SW480 (cell line): ENCODE measurements around the gene CKAP4.

Experiments used
- DNase-seq: peaks from one replicate; pipeline ENCODE4 v3.0.0-alpha.2; 2016; ENCODE audit warnings: low spot score

CKAP4 gene

DNA sequence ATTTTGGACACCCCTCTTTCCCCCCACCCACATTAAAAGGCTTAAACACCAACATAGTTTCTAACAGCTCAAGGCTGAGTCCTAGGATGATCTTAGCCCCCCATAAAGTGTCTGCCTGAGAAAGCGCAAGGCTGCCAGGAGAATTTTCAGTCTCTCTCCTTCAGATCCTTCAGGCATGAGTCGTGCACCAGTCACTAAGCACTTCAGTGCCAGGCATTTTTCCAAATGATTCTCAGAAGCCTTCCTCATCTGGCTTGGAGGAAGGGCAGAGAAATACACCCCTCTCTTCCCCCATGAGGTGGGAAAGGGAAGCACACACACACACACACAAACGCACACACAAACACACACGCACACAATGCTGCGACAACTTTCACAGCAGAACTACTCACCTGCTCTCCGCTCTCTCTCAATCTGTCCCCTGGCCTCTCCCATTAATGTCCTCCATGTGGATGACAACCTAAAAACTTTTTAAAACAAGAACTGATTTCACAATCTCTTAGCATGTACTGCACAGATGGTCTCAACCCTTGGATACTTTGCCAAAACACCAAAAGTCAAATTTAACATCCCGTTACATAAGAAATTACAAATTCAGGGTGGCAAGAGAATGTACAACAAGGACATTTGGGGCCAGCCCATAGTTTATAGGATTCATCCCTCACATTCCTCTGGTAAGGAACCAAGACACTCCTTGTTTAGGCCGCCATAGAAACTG, 49.8 kb downstream of the CKAP4 start:
- no peak for DNase-seq

DNA sequence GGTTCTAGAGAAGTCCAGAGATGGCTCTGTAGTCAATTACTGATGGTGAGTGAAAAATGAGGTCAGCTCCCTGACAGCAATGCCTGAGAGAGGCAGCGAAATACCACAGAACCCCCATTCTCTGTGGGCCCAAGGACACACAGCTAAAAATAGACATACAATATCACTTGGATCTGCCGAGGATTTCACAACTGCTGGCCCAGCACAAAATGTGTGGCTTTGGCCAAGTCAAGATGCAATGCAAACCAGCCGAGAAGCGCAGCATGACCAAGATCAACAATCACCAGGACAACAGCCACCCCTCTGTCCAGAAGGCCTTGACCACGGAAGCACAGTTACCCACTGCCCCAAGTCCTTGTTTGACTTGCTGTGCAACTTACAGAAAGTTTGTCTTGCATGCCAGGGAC, 52.2 kb downstream of the CKAP4 start:
- no peak for DNase-seq

DNA sequence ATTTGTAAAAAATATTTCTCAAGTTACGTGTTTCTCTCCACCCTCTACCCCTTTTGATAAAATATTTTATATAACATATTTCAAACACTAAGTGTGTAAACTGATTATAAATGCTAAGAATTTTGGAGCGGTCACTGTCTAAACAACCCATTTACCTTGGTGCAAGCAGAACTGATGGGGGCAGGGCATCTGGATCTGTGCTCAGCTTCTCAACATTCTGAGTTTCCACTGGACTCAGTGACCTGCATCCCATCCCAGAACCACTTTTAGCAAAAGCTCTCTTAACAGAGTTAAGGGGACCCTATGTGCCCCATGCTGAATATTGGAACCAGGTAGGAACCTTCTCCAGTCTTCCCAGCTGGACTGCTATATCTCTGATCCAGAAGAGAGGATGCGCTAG, 53.5 kb downstream of the CKAP4 start:
- DNase-seq = no peak

DNA sequence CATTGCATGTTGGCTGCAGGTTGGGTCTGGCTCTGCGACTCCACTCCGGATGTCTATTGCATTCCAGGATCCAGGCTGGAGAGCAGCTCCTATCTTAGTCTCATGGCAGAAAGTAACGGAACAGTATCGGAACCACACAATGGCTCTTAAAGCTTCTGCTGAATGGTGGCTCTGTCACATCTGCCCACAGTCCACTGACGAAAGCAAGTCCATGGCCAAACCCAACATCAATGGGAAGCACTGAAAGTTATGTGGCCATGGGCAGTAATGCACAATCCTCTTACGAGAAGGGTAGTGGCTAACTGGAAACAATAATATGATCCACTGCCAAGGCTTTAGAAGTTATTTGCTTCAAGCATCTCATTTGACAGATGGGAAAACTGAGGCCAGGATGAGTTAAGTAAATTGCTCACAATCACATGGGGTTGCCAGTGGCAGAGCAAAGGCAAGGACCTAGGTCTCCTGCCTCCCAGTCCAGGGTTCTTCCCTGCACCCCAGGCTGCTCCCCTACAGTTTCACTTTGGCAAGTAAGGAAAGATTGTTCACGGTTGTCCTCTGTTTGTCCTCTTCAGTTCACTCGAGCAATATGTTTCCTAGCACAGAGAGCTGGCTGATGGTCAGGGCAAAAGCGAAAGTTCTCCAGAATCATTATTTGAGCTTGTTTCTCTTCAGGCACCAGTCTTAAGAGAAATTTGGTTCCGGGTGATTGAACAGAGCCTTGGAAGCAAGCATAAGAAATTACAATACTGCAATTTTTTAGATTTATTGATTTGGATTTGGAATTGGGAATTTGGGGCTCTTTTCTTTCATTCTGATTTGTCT, 54.2 kb downstream of the CKAP4 start:
- no peak for DNase-seq

DNA sequence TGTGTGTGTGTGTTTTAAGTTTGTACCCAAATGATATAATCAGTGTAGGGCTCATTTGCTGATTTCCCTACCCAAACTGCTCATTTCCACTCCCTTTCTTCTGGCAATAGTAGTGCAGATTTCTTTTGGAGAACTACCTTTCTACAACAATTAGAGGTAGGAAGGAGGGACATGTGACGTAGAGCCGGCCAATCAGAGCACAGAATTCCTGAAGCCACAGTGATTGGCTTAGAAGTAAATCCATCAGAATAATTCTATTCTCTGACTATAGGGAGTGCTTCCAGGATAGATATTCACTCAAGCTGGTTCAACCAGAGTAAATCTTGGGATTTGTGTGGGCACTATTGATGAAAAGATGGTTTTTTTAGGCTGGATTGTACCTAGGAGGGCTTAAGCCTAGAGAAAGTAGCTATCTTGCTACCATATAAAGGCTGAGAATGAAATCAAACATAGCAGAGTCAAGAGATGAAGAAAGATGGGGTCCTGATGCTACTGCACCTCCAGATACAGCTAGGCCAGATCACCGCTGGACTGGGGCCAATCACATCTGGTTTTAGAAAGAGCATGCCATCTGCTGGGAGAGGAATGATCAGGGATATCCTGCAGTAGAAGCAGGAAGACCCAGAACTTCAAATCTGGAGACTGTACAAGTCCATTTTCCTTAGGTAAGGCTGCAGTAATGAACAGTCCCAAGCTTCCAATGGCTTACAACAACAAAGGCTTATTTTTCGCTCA, 55.0 kb downstream of the CKAP4 start:
- no peak for DNase-seq

DNA sequence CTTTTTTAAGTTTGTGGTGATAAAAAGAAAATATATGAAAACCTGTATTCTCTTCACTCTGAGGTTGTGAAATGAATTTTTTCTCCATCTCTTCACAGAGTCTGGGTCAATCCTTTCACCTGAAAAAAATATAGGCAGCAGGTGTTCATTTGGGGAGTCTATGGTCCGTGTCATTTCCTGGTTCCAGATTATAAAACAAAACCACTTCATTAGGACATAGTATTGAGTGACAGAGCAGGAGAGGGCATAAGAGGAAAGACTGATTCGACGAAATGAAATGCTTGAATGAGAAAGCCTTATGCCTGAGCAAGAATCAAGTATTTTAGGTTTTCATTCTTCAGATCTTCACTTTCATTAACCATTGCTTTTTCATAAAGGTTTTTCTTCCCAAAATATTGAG, 57.2 kb downstream of the CKAP4 start:
- no peak for DNase-seq

DNA sequence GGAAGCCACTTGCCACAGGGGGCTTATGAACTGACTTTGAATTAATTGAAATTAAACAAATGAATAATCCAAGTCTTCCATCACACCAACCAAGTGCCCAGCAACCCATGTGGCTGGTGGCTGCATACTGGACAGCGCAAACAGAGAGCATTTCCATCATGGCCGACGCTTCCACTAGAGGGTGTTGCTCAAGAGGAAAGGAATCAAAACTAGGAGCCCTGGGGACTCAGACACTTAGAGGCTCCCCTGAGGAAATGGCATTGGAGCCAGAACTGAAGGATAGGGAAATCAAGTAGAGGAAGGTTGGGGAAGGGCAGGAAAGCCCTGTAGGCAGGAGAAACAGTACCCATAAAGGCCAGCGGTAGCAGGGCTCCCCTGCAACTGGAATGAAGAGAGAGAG, 58.5 kb downstream of the CKAP4 start:
- DNase-seq = no peak

DNA sequence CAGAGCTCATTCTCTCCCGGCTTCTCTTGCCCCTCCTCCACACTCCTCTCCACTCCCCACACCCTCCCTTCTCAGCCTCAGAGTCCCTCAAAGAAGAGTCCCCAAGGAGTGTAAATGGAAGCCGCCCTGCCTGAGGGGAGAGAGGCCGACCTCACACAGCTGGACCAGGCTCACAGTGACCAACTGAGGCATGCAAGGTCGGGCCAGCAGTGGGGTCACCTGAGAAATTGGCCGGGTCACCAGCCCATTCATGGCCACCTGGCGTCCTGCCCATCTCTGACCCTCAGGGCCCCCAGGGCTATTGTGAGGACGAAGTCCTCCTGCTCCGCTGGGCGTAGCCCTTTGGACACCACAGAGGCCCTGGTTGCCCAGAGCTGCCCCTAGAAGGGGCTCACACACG, 59.6 kb downstream of the CKAP4 start:
- no peak for DNase-seq
